ENCODE measurements around the gene ZNF69.

DNA sequence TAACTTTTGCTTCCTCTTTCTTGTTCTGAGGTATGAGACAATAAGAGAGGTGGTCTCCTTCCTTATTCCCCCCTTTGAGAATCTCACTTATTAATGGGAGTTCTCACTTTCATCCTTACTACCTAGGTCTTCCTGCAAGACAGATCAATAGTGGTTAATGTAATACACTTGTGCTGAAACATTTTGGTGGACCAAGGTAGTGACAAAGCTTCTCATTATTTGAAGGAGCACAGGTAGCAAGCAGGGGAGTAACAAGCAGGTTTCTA is 55.2 kb downstream of the ZNF69 start:
- TF ChIP-seq CTCF (IDR thresholded peaks at IDR 0.05) (no peak), POLR2A (IDR thresholded peaks at IDR 0.05) (no peak), EP300 (IDR thresholded peaks at IDR 0.05) (no peak)
